Activated CD4-positive, alpha-beta T cell treated with anti-CD3 and anti-CD28 coated beads for 24 hours (primary cell): ENCODE measurements around the gene GPR15LG.
"Not testable (repeated sequence)": the region's sequence is repeated elsewhere in the genome, so short reads cannot be mapped to it uniquely, and the experiment has no call there.

ENCODE experiments used
- DNase-seq, 2 donors: peaks; one replicate each; pipeline ENCODE4 v3.0.0-alpha.2; 2020; ENCODE audit warnings: low read depth in 2 of 2

Gene GPR15LG

DNA sequence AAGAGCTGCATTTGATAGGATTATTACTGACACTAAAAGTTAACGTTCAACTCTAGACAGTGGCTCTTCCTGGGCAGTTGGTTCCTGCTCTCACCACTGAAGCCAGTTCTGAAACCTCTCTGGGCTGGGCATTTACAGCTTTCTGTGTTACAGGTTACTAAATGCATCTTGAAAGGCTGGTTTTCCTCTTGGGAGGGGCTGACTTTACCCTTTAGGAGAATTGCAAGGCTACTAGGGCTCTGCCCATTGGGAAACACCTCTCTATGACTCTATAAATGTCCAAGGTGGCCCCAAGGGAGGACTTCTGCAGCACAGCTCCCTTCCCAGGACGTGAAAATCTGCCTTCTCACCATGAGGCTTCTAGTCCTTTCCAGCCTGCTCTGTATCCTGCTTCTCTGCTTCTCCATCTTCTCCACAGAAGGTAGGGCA lies at the start of gene GPR15LG:
Gene GPR15LG, plus strand, starts transcription at position 301 of the 429 bp plus-strand sequence. Its CDS starts 51 bp downstream, at position 352.
- DNase-seq: no peak

GRCh38 chr10:84125910-84126784 lies 47.5 kb upstream of the GPR15LG start:
- not testable (repeated sequence) for DNase-seq

GRCh38 chr10:84126785-84127167 lies 46.8 kb upstream of the GPR15LG start:
- no peak for DNase-seq

GRCh38 chr10:84135836-84136235 lies 37.8 kb upstream of the GPR15LG start:
- no peak for DNase-seq

GRCh38 chr10:84137811-84138210 lies 35.8 kb upstream of the GPR15LG start:
- no peak for DNase-seq

DNA sequence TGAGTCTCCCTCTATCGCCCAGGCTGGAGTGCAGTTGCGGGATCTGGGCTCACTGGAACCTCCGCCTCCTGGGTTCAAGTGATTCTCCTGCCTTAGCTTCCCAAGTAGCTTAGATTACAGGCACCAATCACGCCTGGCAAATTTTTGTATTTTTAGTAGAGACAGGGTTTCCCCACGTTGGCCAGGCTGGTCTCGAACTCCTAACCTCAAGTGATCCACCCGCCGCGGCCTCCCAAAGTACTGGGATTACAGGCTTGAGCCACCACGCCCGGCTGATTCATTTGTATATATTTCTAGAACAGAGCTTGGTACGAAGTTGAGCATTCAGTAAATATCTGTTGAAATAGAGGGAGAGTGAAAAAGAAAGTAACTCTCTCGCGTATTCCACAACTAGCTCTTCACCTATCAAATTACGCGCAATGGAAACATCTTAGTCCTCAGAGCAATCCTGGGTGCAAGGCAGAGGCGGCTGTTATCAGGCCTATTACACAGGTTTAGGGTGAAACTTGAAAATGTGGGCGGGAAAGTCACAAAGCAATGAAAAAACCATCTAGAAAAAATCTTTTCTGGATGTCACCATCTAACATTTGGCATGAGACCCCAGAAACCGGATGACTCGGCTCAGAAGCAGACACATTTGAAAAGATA lies 35.0 kb upstream of the GPR15LG start:
- peak; percentile 42 to 47 for DNase-seq

GRCh38 chr10:84139126-84140035 lies 34.2 kb upstream of the GPR15LG start, which contains the start of gene GHITM:
GHITM (plus strand) TSS chr10:84139509; CDS start chr10:84141501, 1,992 bp downstream.
- DNase-seq: peak; percentile 99

GRCh38 chr10:84140036-84140379 lies 33.6 kb upstream of the GPR15LG start:
- DNase-seq: no peak

DNA sequence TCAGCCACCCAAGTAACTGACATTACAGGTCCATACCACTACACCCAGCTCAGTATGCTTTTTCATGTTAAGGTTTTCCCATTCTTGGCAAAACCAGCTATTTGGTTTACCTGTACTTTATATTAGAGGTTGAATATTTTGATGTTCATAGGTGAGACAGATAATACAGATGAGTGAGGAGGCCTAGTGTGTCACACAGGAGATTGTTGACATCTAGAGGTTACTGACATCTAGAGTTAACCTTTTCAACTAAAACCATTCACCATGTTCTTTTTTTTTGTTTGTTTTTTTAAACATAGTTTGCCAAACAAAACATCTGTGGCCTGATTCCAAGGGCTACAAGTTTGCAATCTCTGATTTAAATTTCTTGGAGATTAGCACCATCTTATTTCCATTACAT lies 26.3 kb upstream of the GPR15LG start:
- no peak for DNase-seq

GRCh38 chr10:84148006-84148597 lies 25.5 kb upstream of the GPR15LG start:
- DNase-seq: not testable (repeated sequence)

DNA sequence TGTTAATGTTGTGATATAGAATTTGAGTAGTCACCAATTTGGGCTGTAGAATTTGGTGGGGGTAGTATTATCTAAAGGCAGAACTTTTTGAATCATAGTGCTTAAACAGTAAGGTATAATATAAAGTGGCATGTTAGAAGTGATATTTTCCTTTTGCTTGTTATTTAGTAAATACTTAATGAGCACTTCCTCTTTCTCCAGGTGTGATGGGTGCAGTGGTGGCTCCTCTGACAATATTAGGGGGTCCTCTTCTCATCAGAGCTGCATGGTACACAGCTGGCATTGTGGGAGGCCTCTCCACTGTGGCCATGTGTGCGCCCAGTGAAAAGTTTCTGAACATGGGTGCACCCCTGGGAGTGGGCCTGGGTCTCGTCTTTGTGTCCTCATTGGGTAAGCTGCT lies 23.7 kb upstream of the GPR15LG start:
- no peak for DNase-seq

DNA sequence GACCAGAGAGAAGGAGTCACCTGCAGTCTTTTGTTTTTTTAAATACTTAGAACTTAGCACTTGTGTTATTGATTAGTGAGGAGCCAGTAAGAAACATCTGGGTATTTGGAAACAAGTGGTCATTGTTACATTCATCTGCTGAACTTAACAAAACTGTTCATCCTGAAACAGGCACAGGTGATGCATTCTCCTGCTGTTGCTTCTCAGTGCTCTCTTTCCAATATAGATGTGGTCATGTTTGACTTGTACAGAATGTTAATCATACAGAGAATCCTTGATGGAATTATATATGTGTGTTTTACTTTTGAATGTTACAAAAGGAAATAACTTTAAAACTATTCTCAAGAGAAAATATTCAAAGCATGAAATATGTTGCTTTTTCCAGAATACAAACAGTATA lies 20.8 kb upstream of the GPR15LG start:
- DNase-seq: no peak

DNA sequence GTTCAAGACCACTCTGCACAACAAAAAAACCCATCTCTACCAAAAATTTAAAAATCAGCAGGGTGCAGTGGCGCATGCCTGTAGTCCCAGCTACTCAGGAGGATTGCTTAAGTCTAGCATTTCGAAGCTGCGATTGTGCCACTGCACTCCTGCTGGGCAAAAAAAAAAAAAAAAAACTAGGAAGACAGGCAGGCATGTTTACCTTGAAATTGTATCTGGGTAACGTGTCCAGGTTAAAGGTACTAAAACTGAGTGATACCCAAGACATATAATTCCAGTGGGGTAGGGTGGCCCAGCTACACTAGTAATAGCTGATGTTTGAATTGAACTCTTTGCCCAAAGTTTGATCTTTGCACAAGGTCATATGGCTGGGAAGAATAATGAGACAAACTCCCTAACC lies 18.1 kb upstream of the GPR15LG start:
- DNase-seq: no peak

DNA sequence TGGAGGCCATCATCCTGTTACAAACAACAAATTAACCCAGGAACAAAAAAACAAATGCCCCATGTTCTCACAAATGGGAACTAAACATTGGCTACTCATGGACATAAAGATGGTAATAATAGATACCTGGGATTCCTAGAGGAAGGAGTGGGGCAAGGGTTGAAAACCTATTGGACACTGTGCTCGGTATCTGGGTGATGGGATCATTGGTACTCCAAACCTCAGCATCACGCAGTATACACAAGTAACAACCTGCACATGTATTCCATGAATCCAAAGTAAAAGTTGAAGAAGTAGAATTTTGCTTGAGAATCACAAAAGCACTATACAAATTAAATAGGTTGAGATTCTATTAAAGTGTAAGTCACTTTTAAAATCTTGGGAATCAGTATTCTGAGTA lies 17.6 kb upstream of the GPR15LG start:
- DNase-seq: no peak

- DNase-seq: peak in 1 of 2 donors; percentile 14
Measured at GRCh38 chr10:84156768-84157167, 16.8 kb upstream of the GPR15LG start.

DNA sequence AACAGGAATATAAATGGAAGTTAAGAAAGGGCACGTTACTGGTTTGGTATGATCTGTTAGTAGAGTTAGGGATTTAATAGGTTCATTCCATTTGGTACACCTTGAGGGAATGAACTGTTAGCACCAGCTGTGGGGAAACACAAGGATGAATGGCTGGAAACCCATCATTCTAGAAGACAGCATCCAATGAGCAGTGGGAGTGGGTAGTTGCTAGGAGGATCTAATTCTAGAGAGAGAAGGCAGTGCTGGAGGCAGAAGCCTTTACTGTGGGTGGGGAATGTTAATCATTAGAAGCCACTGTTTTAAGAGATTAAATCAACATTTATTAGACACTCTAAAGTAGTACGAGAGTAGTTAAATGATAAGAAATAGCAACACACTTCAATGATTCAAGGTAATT lies 15.5 kb upstream of the GPR15LG start:
- DNase-seq: no peak

DNA sequence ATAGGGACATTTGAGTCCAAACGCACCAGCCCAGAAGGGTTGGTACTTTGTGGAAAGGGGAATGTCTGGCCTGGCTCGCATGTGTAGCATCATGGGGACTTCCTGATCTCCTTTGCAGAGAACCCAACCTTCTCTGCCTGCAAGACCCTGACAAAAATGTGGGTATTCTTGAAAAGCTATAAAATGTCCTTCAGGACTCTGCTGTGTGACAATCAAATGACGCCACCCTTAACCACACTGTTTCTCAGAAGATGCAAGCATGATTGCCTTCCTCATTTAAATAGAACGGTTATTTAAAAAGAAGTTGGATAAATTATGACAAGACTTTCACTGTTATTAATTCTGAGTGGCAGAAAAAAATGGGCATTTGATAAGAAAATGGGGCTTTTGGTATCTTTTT lies 15.1 kb upstream of the GPR15LG start:
- no peak for DNase-seq

GRCh38 chr10:84159076-84159685 lies 14.4 kb upstream of the GPR15LG start:
- no peak for DNase-seq

DNA sequence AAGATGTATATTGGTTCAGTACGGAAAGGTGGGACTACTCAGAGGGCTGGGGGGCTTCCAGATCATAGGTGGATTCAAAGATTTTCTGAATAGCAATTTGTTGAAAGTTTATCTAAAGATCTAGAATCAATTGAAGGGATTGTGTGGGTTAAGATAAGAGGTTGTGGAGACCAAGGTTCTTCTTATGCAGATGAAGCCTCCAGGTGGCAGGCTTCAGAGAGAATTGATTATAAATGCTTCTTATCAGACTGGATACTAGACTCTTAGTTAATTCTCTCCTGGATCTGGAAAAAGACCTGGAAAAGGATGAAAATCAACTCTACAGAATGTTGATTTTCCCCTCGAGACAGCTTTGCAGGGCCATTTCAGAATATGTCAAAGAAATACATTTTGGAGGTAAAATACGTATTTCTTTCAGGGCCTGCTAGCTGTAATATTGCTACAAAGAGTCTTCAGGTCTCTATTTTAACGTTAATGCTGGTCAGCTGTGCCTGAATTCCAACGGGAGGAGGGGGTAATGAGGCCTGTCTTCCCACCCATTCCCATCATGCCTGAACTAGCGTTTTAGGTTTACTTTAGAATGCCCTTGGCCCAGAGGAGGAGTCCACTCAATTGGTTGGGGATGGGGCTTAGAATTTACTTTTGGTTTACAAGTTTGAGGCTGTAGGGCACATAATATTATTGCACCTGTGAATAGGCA lies 12.8 kb upstream of the GPR15LG start:
- DNase-seq: no peak

DNA sequence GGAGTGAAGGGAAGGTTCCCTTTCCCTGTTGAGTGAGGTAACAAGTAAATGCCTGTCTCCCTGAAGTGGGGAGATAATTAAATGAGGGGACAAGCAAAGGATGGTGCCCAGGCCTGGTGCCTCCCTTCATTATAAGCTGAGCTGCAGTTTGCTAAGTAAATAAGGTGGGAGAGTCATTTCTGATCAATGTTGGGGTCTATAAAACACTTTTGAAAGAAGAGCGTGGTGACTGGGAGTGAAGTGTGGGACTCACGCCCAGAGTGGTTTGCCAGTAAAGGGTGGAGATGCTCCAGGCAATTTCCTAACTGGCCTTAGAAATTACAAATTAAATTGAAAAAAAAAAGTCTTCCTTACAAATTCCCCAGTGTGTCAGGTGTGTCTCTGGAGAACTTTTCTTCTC lies 9.6 kb upstream of the GPR15LG start:
- no peak for DNase-seq

DNA sequence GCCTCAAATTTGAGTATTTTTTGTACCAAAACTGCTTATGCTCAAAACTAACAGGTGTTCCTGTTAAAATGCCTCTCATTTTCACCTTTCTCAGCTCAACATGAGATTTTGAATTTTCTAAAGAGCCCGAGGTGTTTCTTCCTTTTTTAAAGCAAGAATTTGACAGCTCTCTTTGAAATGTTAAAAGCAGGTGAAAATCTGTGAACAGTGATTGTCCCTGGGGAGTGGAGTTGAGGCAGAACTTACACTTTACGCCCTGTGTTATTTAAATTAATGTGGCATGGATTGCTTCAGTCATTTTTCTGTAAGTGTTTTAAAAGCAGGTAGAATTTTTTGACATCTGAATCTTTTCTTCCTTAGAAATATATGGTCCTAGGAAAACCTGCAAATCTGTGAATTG lies 9.2 kb upstream of the GPR15LG start:
- no peak for DNase-seq
